Tibial nerve (tissue), 4 donors: Measurements from ENCODE around the gene AXIN1. TPM values are rescaled to one million over a fixed set of nuclear protein-coding genes. Genes with fewer than 3 reads are reported as not detected.

Source experiments
- DNase-seq, 2 donors: peaks; one replicate each; pipeline ENCODE4 v3.0.0-alpha.2; 2019; ENCODE audit warnings: low spot score in 2 of 2
- H3K27ac ChIP-seq, 4 donors: fragments of 200-600 bp; sonication (generic) in 3 of 4; one replicate each; pipeline ENCODE4 v1.5.1; 2017 to 2019; ENCODE audit warnings: mild to moderate bottlenecking in 1 of 4
- H3K27me3 ChIP-seq, 2 donors: fragments of 200-600 bp; sonication (generic) in 1 of 2; one replicate each; pipeline versions ENCODE4 v1.5.1 to v1.6.0; 2017 to 2019
- H3K36me3 ChIP-seq, 3 donors: fragments of 200-600 bp; sonication (generic); one replicate each; pipeline ENCODE4 v1.5.1; 2018 to 2019
- H3K4me1 ChIP-seq, 4 donors: fragments of 200-600 bp; sonication (generic) in 3 of 4; one replicate each; pipeline ENCODE4 v1.5.1; 2017 to 2019
- H3K4me3 ChIP-seq, 4 donors: fragments of 200-600 bp; sonication (generic) in 3 of 4; one replicate each; pipeline ENCODE4 v1.5.1; 2017 to 2019; ENCODE audit warnings: mild to moderate bottlenecking in 1 of 4, moderate library complexity in 1 of 4
- H3K9me3 ChIP-seq, 4 donors: fragments of 200-600 bp; sonication (generic) in 3 of 4; one replicate each; pipeline ENCODE4 v1.5.1; 2017 to 2019
- EP300 ChIP-seq, 2 donors: sonication (generic); formaldehyde crosslinking; IDR thresholded peaks; one replicate each; pipeline ENCODE4 v1.6.1; 2017; ENCODE audit warnings: antibody characterized with exemption in 2 of 2, mild to moderate bottlenecking in 1 of 2
- POLR2A ChIP-seq, 2 donors: fragments of 450-650 bp; IDR thresholded peaks; one replicate each; pipeline ENCODE4 v1.6.1; 2017; ENCODE audit warnings: antibody characterized with exemption in 2 of 2, mild to moderate bottlenecking in 2 of 2, moderate library complexity in 2 of 2
- WGBS, 2 donors: methylation state at CpG; one replicate each; pipeline ENCODE4 v1.1.5; 2018; 5-methylcytosine and 5-hydroxymethylcytosine counted together
- total RNA-seq, 4 donors: library from RNA; depleted of rRNA; stranded (reverse); fragments of >200 nt; gene quantifications; one replicate each; pipeline ENCODE4 v1.1.0, GENCODE V29; 2016
- TF ChIP-seq, protein P1 (sequence below), 5 experiments: fragments of 200-600 bp in 3 of 5; fragments of 450-650 bp in 2 of 5; sonication (generic) in 3 of 5; IDR thresholded peaks; one replicate each; pipeline ENCODE4 v1.5.1; 2016 to 2019; ENCODE audit warnings: antibody characterized with exemption in 5 of 5, mild to moderate bottlenecking in 3 of 5, moderate library complexity in 2 of 5

AXIN1 gene
- total RNA-seq, 4 donors from 2014 or later = 23.4 to 37.1 (median 25.0) TPM

DNA sequence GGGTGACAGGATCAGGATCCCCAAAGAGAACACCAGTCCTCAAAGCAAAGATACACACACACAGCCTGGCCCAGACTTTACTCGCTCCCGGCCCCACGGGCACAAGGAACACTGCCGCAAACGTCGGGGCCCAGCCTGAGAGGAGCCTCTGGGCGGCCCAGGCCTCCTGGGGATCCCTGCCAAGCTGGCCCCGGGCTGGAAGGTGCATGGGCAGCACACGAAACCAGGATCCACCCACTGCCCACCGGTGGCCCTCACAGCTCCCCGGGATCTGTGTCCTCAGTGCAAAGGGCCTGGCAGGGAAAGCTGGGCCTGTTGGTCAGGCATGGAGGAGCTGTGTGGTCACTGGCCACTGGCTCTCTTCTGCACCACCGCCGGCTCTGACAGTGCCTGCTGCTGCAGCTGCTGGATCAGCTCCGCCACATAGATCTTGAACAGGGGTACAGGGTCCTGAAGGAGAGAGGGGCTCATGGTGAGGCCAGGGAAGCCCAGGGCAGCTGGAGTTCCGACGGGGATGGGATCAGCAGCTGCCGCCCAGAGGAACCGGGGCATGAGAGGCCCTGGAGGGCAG, 14.9 kb upstream of the AXIN1 start:
- DNase-seq = no peak
- Histone ChIP-seq H3K4me3 (no peak overlapping the region), H3K27me3 (peaks cover 0 to 23% of the 10 kb centered on the region in 2 donors), H3K9me3 (no peaks in the 10 kb centered on the region), H3K4me1 (peaks cover 0 to 23% (median 13%) of the 10 kb centered on the region in 4 donors), H3K27ac (no peak overlapping the region), H3K36me3 (peaks cover 4 to 49% (median 12%) of the 10 kb centered on the region in 3 donors)
- TF ChIP-seq EP300 (IDR thresholded peaks at IDR 0.05) (no peak), POLR2A (IDR thresholded peaks at IDR 0.05) (no peak)
- TF ChIP-seq, protein P1, sequence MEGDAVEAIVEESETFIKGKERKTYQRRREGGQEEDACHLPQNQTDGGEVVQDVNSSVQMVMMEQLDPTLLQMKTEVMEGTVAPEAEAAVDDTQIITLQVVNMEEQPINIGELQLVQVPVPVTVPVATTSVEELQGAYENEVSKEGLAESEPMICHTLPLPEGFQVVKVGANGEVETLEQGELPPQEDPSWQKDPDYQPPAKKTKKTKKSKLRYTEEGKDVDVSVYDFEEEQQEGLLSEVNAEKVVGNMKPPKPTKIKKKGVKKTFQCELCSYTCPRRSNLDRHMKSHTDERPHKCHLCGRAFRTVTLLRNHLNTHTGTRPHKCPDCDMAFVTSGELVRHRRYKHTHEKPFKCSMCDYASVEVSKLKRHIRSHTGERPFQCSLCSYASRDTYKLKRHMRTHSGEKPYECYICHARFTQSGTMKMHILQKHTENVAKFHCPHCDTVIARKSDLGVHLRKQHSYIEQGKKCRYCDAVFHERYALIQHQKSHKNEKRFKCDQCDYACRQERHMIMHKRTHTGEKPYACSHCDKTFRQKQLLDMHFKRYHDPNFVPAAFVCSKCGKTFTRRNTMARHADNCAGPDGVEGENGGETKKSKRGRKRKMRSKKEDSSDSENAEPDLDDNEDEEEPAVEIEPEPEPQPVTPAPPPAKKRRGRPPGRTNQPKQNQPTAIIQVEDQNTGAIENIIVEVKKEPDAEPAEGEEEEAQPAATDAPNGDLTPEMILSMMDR (IDR thresholded peaks at IDR 0.05) = no peak
- WGBS, 2 donors = 90 to 94% methylated on average over 13 to 15 of the region's 18 CpGs

DNA sequence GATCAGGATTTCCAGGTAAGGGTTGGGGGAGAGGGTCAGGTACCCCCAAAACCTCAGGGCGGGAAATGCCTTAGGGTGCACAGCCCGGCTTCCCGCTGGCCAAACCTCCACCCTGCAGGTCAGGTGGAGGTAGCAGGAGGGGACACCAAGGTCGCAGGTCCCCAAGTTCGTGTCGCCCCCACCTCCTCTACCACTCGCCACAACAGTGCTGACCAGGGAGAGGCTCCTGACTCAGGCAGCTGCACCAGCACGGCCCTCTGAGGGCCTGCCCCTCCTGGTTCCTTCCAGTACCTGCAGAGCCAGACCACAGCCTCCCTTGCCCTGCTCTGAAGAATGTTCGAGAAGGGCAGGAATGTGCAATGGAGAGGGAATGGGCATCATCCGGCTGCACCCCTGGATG, 14.0 kb upstream of the AXIN1 start:
- 84 to 85% methylated on average over 7 to 9 of the region's 10 CpGs for WGBS, 2 donors
- Histone ChIP-seq H3K4me3 (no peak overlapping the region), H3K36me3 (peaks cover 4 to 39% (median 12%) of the 10 kb centered on the region in 3 donors), H3K9me3 (no peaks in the 10 kb centered on the region), H3K27ac (no peak overlapping the region), H3K27me3 (peaks cover 0 to 23% of the 10 kb centered on the region in 2 donors), H3K4me1 (peaks cover 0 to 24% (median 14%) of the 10 kb centered on the region in 4 donors)
- TF ChIP-seq, protein P1 (IDR thresholded peaks at IDR 0.05) = no peak
- TF ChIP-seq EP300 (IDR thresholded peaks at IDR 0.05) (no peak), POLR2A (IDR thresholded peaks at IDR 0.05) (no peak)
- no peak for DNase-seq

DNA sequence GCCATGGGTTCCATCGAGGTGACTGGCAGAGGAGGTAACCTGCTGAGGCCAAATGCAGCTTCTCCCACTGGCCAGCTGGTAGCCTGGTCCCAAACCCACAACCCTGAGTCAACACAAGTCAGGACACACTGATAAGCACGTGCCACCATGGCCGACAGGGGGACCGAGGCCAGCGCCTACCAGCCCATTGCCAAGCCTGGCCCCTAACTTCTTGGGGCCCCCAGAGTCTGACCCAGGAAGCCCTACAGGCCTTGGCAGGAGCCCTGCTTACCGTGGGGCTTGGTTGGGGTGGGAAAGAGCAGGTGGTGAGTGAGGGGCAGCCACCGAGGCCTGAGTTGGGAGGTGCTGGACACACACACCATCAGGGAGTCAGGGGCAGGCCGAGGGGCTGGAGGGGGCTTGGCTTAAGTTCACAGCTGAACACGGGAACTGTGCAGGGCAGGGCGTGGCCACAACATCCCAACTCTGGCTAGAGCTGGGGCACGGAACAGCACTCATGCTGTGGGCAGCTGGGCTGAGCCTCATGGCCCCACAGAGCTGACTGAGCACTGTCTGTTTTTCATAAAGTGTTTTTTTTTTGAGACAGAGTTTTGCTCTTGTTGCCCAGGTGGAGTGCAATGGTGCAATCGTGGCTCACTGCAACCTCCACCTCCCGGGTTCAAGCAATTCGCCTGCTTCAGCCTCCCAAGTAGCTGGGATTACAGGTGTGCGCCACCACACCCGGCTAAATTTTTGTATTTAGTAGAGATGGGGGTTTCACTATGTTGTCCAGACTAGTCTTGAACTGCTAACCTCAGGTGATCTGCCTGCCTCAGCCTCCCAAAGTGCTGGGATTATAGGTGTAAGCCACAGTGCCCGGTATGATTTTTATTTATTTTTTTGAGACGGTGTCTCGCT, 12.3 kb upstream of the AXIN1 start:
- Histone ChIP-seq H3K4me3 (no peak overlapping the region), H3K4me1 (peaks cover 0 to 12% (median 6%) of the 10 kb centered on the region in 4 donors), H3K27ac (no peak overlapping the region), H3K27me3 (peaks cover 0 to 23% of the 10 kb centered on the region in 2 donors), H3K36me3 (peaks cover 4 to 37% (median 12%) of the 10 kb centered on the region in 3 donors), H3K9me3 (no peaks in the 10 kb centered on the region)
- TF ChIP-seq POLR2A (IDR thresholded peaks at IDR 0.05) = no peak
- TF ChIP-seq EP300 (IDR thresholded peaks at IDR 0.05) = no peak
- TF ChIP-seq, protein P1 (IDR thresholded peaks at IDR 0.05) = no peak
- DNase-seq = no peak
- 64 to 68% methylated on average over 15 to 19 of the region's 19 CpGs for WGBS, 2 donors

DNA sequence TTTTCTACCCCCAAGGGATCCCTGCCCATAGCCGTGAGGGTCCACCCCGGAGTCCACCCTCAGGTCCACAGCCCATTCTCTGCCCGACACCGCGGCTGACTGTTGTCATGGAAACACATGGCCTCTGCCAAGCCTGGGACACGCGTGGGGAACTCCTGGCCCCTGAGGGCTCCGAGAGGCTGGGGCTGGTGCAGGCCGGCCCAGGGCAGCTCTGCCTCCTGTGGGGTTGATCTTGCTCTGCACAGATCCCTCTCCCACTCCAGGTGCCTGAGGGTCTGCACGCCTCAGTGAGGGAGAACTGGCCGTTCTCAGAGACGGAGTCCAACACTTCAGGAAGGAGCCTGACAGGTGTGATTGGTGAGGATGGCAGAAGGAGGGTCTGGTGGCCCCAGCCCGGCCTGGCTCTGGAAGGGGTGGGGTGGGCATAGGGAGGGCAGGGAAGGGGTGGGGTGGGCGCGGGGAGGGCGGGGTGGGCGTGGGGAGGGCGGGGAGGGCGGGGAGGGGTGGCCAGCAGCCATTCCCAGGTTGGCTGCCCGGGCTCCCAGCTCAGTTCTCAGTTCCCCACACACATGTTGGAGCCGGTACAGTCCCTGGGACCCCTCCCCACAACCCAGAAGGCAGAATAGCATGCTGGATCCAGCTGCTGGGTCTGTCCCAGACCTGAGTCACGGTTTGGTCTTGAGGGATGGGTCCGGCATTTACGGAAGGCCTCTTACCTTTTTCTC, 11.4 kb upstream of the AXIN1 start:
- peaks cover 0 to 23% of the 10 kb centered on the region in 2 donors for H3K27me3 ChIP-seq
- no peak for DNase-seq
- peaks cover 0 to 3% (median 2%) of the 10 kb centered on the region in 4 donors for H3K4me1 ChIP-seq
- no peak overlapping the region for H3K27ac ChIP-seq
- H3K9me3 ChIP-seq = no peaks in the 10 kb centered on the region
- H3K36me3 ChIP-seq = peaks cover 4 to 31% (median 12%) of the 10 kb centered on the region in 3 donors
- 32 to 40% methylated on average over 13 to 24 of the region's 24 CpGs for WGBS, 2 donors
- no peak for TF ChIP-seq EP300 (IDR thresholded peaks at IDR 0.05)
- TF ChIP-seq, protein P1 (IDR thresholded peaks at IDR 0.05) = no peak
- no peak for TF ChIP-seq POLR2A (IDR thresholded peaks at IDR 0.05)
- H3K4me3 ChIP-seq = no peak overlapping the region
